Neural crest cell (in vitro differentiated cells): ENCODE measurements around the gene WDR90. TPM values are rescaled to one million over a fixed set of nuclear protein-coding genes. Genes with fewer than 3 reads are reported as not detected.
"Not testable (repeated sequence)": the region's sequence is repeated elsewhere in the genome, so short reads cannot be mapped to it uniquely, and the experiment has no call there.

Experiments used
- DNase-seq: peaks from one replicate; pipeline ENCODE4 v3.0.0; 2021; ENCODE audit warnings: low read depth, mixed read lengths, low spot score
- H3K27ac Mint-ChIP-seq: one replicate; pipeline ENCODE4 v1.8.0; 2021; ENCODE audit warnings: mild to moderate bottlenecking, mixed read lengths; ENCODE audit not compliant: unreplicated experiment
- H3K27me3 Mint-ChIP-seq: 2 replicates; pipeline ENCODE4 v1.8.0; 2021; ENCODE audit warnings: low read depth, mild to moderate bottlenecking, mixed read lengths
- H3K36me3 Mint-ChIP-seq: 2 replicates; pipeline ENCODE4 v1.8.0; 2021; ENCODE audit warnings: low read depth, mild to moderate bottlenecking, mixed read lengths
- H3K4me1 Mint-ChIP-seq: 2 replicates; pipeline ENCODE4 v1.8.0; 2021; ENCODE audit warnings: mixed read lengths
- H3K4me3 Mint-ChIP-seq: one replicate; pipeline ENCODE4 v1.8.0; 2021; ENCODE audit warnings: mild to moderate bottlenecking, mixed read lengths
- H3K9me3 Mint-ChIP-seq: 2 replicates; pipeline ENCODE4 v1.8.0; 2021; ENCODE audit warnings: mixed read lengths
- CTCF ChIP-seq: fragments of 200-600 bp; sonication (generic); conservative IDR thresholded peaks from 2 replicates; pipeline ENCODE4 v1.5.0; 2021; ENCODE audit warnings: antibody characterized with exemption, mild to moderate bottlenecking
- total RNA-seq: library from RNA; stranded (reverse); gene quantifications from 2 replicates; pipeline ENCODE4 v1.2.1, GENCODE V29; 2021

Gene WDR90
- total RNA-seq, 1 donor from 2014 or later: 97.0 TPM

GRCh38 chr16:686459-687260 lies 37.5 kb downstream of the WDR90 start:
- Mint-ChIP-seq H3K4me3 (peak overlapping the region; percentile 78), H3K27ac (no peak overlapping the region), H3K27me3 (peaks cover 22% of the 10 kb centered on the region), H3K36me3 (peaks cover 5% of the 10 kb centered on the region), H3K9me3 (no peaks in the 10 kb centered on the region), H3K4me1 (peaks cover 23% of the 10 kb centered on the region)
- no peak for DNase-seq
- no peak for TF ChIP-seq CTCF

- Mint-ChIP-seq H3K36me3 (peaks cover 4% of the 10 kb centered on the region), H3K4me1 (peaks cover 20% of the 10 kb centered on the region), H3K4me3 (peak overlapping the region; percentile 76), H3K27ac (no peak overlapping the region), H3K27me3 (peaks cover 29% of the 10 kb centered on the region), H3K9me3 (no peaks in the 10 kb centered on the region)
- TF ChIP-seq CTCF: no peak
- no peak for DNase-seq
Observed at GRCh38 chr16:687499-687898, 38.3 kb downstream of the WDR90 start.

- Mint-ChIP-seq H3K27me3 (peaks cover 44% of the 10 kb centered on the region), H3K27ac (peak overlapping the region; percentile 57), H3K4me3 (peak overlapping the region; percentile 92), H3K4me1 (peaks cover 17% of the 10 kb centered on the region), H3K9me3 (no peaks in the 10 kb centered on the region), H3K36me3 (peaks cover 3% of the 10 kb centered on the region)
- no peak for TF ChIP-seq CTCF
- DNase-seq: no peak
Observed at GRCh38 chr16:689175-689897, 40.2 kb downstream of the WDR90 start.

GRCh38 chr16:691242-691641 lies 42.1 kb downstream of the WDR90 start:
- not testable (repeated sequence) for H3K9me3 Mint-ChIP-seq, H3K36me3 Mint-ChIP-seq, H3K27ac Mint-ChIP-seq, DNase-seq
- H3K4me3 Mint-ChIP-seq: peak overlapping the region; percentile 92
- peaks cover 58% of the 10 kb centered on the region for H3K27me3 Mint-ChIP-seq
- H3K4me1 Mint-ChIP-seq: peaks cover 17% of the 10 kb centered on the region

- no peak for DNase-seq
- Mint-ChIP-seq H3K27me3 (peaks cover 69% of the 10 kb centered on the region), H3K4me1 (peaks cover 17% of the 10 kb centered on the region), H3K36me3 (no peaks in the 10 kb centered on the region), H3K4me3 (peak overlapping the region; percentile 64), H3K27ac (no peak overlapping the region), H3K9me3 (no peaks in the 10 kb centered on the region)
- no peak for TF ChIP-seq CTCF
Observed at GRCh38 chr16:692356-693108, 43.4 kb downstream of the WDR90 start.
